Measurements from ENCODE around the gene SLC7A1. TPM values are rescaled to one million over a fixed set of nuclear protein-coding genes. Genes with fewer than 3 reads are reported as not detected.

Gene SLC7A1
- total RNA-seq, 1 experiment from 2014 or later = 62.8 TPM

DNA sequence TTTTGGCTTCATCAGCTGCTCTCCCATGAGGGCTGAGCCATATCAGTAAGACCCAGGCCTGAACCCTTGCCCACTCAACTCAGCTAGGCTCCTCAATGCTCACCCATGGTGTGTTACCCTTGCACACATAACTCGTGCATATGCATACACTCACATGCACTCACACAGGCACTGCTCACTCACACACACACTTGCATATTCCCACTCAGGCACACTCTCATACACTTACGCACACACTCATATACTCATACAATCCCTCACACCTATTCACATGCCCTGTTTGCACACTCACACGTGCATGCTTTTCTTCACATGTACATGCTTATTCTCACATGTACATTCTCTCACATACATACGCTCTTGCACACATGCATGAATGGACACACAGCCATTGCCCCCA, 93.8 kb downstream of the SLC7A1 start:
- intact Hi-C loops (cut with micrococcal nuclease; ENCODE audit: unreplicated experiment) = no loop called here
- ChIA-PET CTCF (no interaction called here), POLR2A (ENCODE audit: unreplicated experiment) (no interaction called here)
- Histone ChIP-seq H3K4me2 (no peak overlapping the region), H2AFZ (no peak overlapping the region), H3K9me3 (ENCODE audit: insufficient read depth, low read depth) (no peaks in the 10 kb centered on the region), H3K27ac (no peak overlapping the region), H3F3A (ENCODE audit: insufficient read depth, low read depth) (no peaks in the 10 kb centered on the region), H3K4me3 (no peak overlapping the region), H3K36me3 (ENCODE audit: low read depth) (no peaks in the 10 kb centered on the region), H3K79me2 (ENCODE audit: low read depth) (no peaks in the 10 kb centered on the region), H3K4me1 (replicated peaks; ENCODE audit: insufficient read depth) (no peaks in the 10 kb centered on the region), H3K9me2 (ENCODE audit: insufficient read depth) (no peaks in the 10 kb centered on the region), H3K27me3 (ENCODE audit: insufficient read depth, low read depth) (peaks cover 7% of the 10 kb centered on the region; the same call in 1 of the 2 replicates), H4K20me1 (ENCODE audit: insufficient read depth) (peaks cover under 1% of the 10 kb centered on the region; the same call in 1 of the 2 replicates)
- no TSS peak for BruUV-seq (replicated peaks)
- TF ChIP-seq EZH2 (IDR thresholded peaks at IDR 0.05; ENCODE audit: low read depth) = no peak
- DNase-seq = no peak

DNA sequence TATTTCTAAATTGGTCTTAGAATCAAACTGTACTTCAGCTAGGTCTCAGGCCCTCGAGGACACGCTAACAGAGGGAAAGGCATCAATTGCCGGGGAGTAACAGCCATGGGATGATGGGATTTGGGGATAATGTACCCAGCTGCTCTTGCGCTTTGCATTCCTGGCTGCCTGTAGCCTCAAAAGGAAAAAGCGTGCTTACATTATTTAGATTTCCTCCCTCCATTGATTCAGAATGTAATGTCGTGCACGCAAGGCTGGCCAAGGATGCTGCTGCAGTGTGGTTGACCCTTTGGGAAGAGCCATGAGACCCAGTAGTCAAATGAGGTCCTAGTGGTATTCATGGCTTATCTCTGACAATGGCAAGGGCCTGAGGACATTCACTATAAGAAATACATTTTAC, 95.1 kb downstream of the SLC7A1 start:
- H2AFZ ChIP-seq = no peak overlapping the region
- H3K27me3 ChIP-seq (ENCODE audit: insufficient read depth, low read depth) = peaks cover 7% of the 10 kb centered on the region; the same call in 1 of the 2 replicates
- no peak overlapping the region for H3K4me2 ChIP-seq
- H3K9me3 ChIP-seq (ENCODE audit: insufficient read depth, low read depth) = no peaks in the 10 kb centered on the region
- H4K20me1 ChIP-seq (ENCODE audit: insufficient read depth) = no peaks in the 10 kb centered on the region
- H3K36me3 ChIP-seq (ENCODE audit: low read depth) = no peaks in the 10 kb centered on the region
- DNase-seq = no peak
- ChIA-PET POLR2A (ENCODE audit: unreplicated experiment) (no interaction called here), CTCF (no interaction called here)
- intact Hi-C loops (cut with micrococcal nuclease; ENCODE audit: unreplicated experiment) = no loop called here
- no peak overlapping the region for H3K4me3 ChIP-seq
- no peaks in the 10 kb centered on the region for H3K4me1 ChIP-seq (replicated peaks; ENCODE audit: insufficient read depth)
- H3K27ac ChIP-seq = no peak overlapping the region
- H3F3A ChIP-seq (ENCODE audit: insufficient read depth, low read depth) = no peaks in the 10 kb centered on the region
- no peaks in the 10 kb centered on the region for H3K9me2 ChIP-seq (ENCODE audit: insufficient read depth)
- no peaks in the 10 kb centered on the region for H3K79me2 ChIP-seq (ENCODE audit: low read depth)
- no peak for TF ChIP-seq EZH2 (IDR thresholded peaks at IDR 0.05; ENCODE audit: low read depth)
- TF ChIP-seq, protein P1, sequence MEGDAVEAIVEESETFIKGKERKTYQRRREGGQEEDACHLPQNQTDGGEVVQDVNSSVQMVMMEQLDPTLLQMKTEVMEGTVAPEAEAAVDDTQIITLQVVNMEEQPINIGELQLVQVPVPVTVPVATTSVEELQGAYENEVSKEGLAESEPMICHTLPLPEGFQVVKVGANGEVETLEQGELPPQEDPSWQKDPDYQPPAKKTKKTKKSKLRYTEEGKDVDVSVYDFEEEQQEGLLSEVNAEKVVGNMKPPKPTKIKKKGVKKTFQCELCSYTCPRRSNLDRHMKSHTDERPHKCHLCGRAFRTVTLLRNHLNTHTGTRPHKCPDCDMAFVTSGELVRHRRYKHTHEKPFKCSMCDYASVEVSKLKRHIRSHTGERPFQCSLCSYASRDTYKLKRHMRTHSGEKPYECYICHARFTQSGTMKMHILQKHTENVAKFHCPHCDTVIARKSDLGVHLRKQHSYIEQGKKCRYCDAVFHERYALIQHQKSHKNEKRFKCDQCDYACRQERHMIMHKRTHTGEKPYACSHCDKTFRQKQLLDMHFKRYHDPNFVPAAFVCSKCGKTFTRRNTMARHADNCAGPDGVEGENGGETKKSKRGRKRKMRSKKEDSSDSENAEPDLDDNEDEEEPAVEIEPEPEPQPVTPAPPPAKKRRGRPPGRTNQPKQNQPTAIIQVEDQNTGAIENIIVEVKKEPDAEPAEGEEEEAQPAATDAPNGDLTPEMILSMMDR (conservative IDR thresholded peaks at IDR 0.05) = no peak
- BruUV-seq (replicated peaks) = no TSS peak

DNA sequence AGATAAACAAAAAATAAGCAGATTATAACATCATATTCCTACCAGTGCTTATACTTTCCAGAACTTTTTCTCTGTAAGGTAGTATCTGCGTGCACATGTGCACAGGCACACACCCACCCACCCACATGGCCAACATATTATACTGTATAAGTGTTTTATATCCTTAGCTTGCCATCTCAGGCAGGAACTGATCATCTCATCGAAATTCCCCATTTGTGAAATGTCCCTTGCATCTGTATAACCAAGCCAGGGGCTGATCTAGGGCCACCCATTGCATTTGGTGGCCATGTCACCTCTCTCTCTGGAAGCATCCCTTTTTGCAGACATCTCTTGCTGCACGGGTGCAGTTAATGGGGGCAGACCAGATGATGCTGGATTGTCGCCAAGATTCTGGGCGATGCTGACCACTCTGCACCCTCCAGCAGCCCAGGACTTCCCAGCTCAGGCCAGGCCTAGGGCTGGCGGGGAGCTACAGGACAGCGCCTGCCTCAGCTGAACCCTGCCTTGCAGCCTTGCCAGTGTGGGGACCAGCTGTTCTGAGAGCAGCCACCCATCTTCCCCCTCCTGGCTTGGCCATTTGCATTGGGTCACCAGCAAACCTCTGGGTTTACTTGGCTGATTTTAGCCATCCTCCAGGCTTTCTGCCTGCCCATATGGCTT, 95.9 kb downstream of the SLC7A1 start:
- CTCF ChIA-PET = interaction anchor here (0.5 kb wide), 1 partner anchor 1225 kb away, joined by 3 read pairs; no protein-coding TSS in a partner anchor
- no peak overlapping the region for H3K4me2 ChIP-seq
- H3F3A ChIP-seq (ENCODE audit: insufficient read depth, low read depth) = no peaks in the 10 kb centered on the region
- no peak overlapping the region for H2AFZ ChIP-seq
- no peaks in the 10 kb centered on the region for H3K9me2 ChIP-seq (ENCODE audit: insufficient read depth)
- no peak overlapping the region for H3K4me3 ChIP-seq
- H4K20me1 ChIP-seq (ENCODE audit: insufficient read depth) = no peaks in the 10 kb centered on the region
- H3K79me2 ChIP-seq (ENCODE audit: low read depth) = no peaks in the 10 kb centered on the region
- H3K9me3 ChIP-seq (ENCODE audit: insufficient read depth, low read depth) = no peaks in the 10 kb centered on the region
- POLR2A ChIA-PET (ENCODE audit: unreplicated experiment) = no interaction called here
- no peak for DNase-seq
- H3K27me3 ChIP-seq (ENCODE audit: insufficient read depth, low read depth) = peaks cover 7% of the 10 kb centered on the region; the same call in 1 of the 2 replicates
- intact Hi-C loops (cut with micrococcal nuclease; ENCODE audit: unreplicated experiment) = no loop called here
- H3K27ac ChIP-seq = no peak overlapping the region
- TF ChIP-seq, protein P1 (conservative IDR thresholded peaks at IDR 0.05) = no peak
- no peak for TF ChIP-seq EZH2 (IDR thresholded peaks at IDR 0.05; ENCODE audit: low read depth)
- no peaks in the 10 kb centered on the region for H3K4me1 ChIP-seq (replicated peaks; ENCODE audit: insufficient read depth)
- H3K36me3 ChIP-seq (ENCODE audit: low read depth) = no peaks in the 10 kb centered on the region
- BruUV-seq (replicated peaks) = no TSS peak
